Mesenchymal stem cell (in vitro differentiated cells and primary cell): ENCODE data around the gene CEP170.
"Not testable (repeated sequence)": the region's sequence is repeated elsewhere in the genome, so short reads cannot be mapped to it uniquely, and the experiment has no call there.

ENCODE experiments used
- DNase-seq: peaks from one replicate; pipeline ENCODE4 v3.0.0-alpha.2; 2013
- H2AFZ ChIP-seq: one replicate; pipeline ENCODE4 v1.6.1; 2013; ENCODE audit warnings: low read depth, mild to moderate bottlenecking, control low read depth, inconsistent platforms, low read length, moderate library complexity
- H2AK5ac ChIP-seq: 2 replicates; pipeline ENCODE4 v1.6.1; 2013; ENCODE audit warnings: low read length, moderate library complexity, mild to moderate bottlenecking, inconsistent platforms; ENCODE audit not compliant: severe bottlenecking
- H2BK120ac ChIP-seq: one replicate; pipeline ENCODE4 v1.6.1; 2013; ENCODE audit warnings: low read depth, mild to moderate bottlenecking, inconsistent platforms, low read length, moderate library complexity
- H2BK12ac ChIP-seq, 2 experiments: one replicate each; pipeline ENCODE4 v1.6.1; 2013; ENCODE audit warnings: inconsistent platforms in 2 of 2, low read length in 2 of 2, mild to moderate bottlenecking in 2 of 2, moderate library complexity in 2 of 2, control low read depth in 1 of 2
- H2BK15ac ChIP-seq: one replicate; pipeline ENCODE4 v1.6.1; 2013; ENCODE audit warnings: mild to moderate bottlenecking, low read depth, inconsistent platforms; ENCODE audit not compliant: poor library complexity, severe bottlenecking
- H2BK5ac ChIP-seq: 2 replicates; pipeline ENCODE4 v1.6.1; 2013; ENCODE audit warnings: low read depth, mild to moderate bottlenecking, low read length, control low read depth, inconsistent platforms; ENCODE audit not compliant: poor library complexity, severe bottlenecking
- H3K14ac ChIP-seq, 2 experiments: one replicate each; pipeline ENCODE4 v1.6.1; 2013; ENCODE audit warnings: inconsistent platforms in 2 of 2, low read length in 2 of 2, control low read depth in 1 of 2, mild to moderate bottlenecking in 1 of 2, moderate library complexity in 1 of 2
- H3K18ac ChIP-seq, 2 experiments: one replicate each; pipeline ENCODE4 v1.6.1; 2013; ENCODE audit warnings: inconsistent platforms in 2 of 2, low read length in 2 of 2, control low read depth in 1 of 2, low read depth in 1 of 2, mild to moderate bottlenecking in 1 of 2
- H3K23ac ChIP-seq, 2 experiments: one replicate each; pipeline ENCODE4 v1.6.1; 2013; ENCODE audit warnings: inconsistent platforms in 2 of 2, low read length in 2 of 2, mild to moderate bottlenecking in 2 of 2, moderate library complexity in 2 of 2, control low read depth in 1 of 2
- H3K27ac ChIP-seq: 2 replicates; pipeline ENCODE4 v1.5.1; 2013; ENCODE audit warnings: mild to moderate bottlenecking, moderate library complexity, low read length, control low read depth, inconsistent platforms; ENCODE audit not compliant: poor library complexity, severe bottlenecking
- H3K27me3 ChIP-seq, 2 experiments: 2 replicates each; pipeline versions ENCODE4 v1.6.1 to v1.7.0; 2013; ENCODE audit warnings: low read length in 2 of 2, mild to moderate bottlenecking in 2 of 2, moderate library complexity in 2 of 2, control low read depth in 1 of 2, inconsistent platforms in 1 of 2; ENCODE audit not compliant: control insufficient read depth in 1 of 2, insufficient read depth in 1 of 2
- H3K36me3 ChIP-seq, 2 experiments: 2 replicates each; pipeline versions ENCODE4 v1.6.1 to v1.7.0; 2013; ENCODE audit warnings: low read length in 2 of 2, control low read depth in 1 of 2, inconsistent platforms in 1 of 2, low read depth in 1 of 2, mild to moderate bottlenecking in 1 of 2; ENCODE audit not compliant: insufficient read depth in 2 of 2, control insufficient read depth in 1 of 2
- H3K4ac ChIP-seq, 2 experiments: one replicate each; pipeline ENCODE4 v1.6.1; 2013; ENCODE audit warnings: inconsistent platforms in 2 of 2, low read length in 2 of 2, mild to moderate bottlenecking in 2 of 2, moderate library complexity in 2 of 2, control low read depth in 1 of 2, low read depth in 1 of 2
- H3K4me1 ChIP-seq: 2 replicates; pipeline ENCODE4 v1.6.1; 2013; ENCODE audit warnings: low read depth, low read length, control low read depth; ENCODE audit not compliant: control insufficient read depth, insufficient read depth
- H3K4me2 ChIP-seq: 2 replicates; pipeline ENCODE4 v1.6.1; 2013; ENCODE audit warnings: low read length, mild to moderate bottlenecking, inconsistent platforms; ENCODE audit not compliant: poor library complexity, severe bottlenecking
- H3K4me3 ChIP-seq, 2 experiments: 2 replicates each; pipeline versions ENCODE4 v1.5.1 to v1.7.0; 2013; ENCODE audit warnings: low read length in 2 of 2, mild to moderate bottlenecking in 2 of 2, control low read depth in 1 of 2, low read depth in 1 of 2; ENCODE audit not compliant: insufficient read depth in 1 of 2
- H3K79me1 ChIP-seq: replicated peaks from 2 replicates; pipeline ENCODE4 v1.6.1; 2013; ENCODE audit warnings: mild to moderate bottlenecking, control low read depth, low read length, inconsistent platforms; ENCODE audit not compliant: poor library complexity, severe bottlenecking
- H3K9ac ChIP-seq: 2 replicates; pipeline ENCODE4 v1.7.0; 2013; ENCODE audit warnings: mild to moderate bottlenecking, low read length, moderate library complexity
- H3K9me3 ChIP-seq: 2 replicates; pipeline ENCODE4 v1.7.0; 2013; ENCODE audit warnings: mild to moderate bottlenecking, low read length; ENCODE audit not compliant: control insufficient read depth
- H4K8ac ChIP-seq: one replicate; pipeline ENCODE4 v1.6.1; 2013; ENCODE audit warnings: inconsistent platforms, mild to moderate bottlenecking, low read length, moderate library complexity
- H4K91ac ChIP-seq: one replicate; pipeline ENCODE4 v1.6.1; 2013; ENCODE audit warnings: mild to moderate bottlenecking, low read length, inconsistent platforms
- WGBS: methylation state at CpG from one replicate; pipeline ENCODE4 v1.1.7; 2013; ENCODE audit warnings: mixed read lengths; 5-methylcytosine and 5-hydroxymethylcytosine counted together

Gene CEP170

GRCh38 chr1:243197524-243197923 lies 57.6 kb downstream of the CEP170 start:
- H2BK12ac ChIP-seq, H3K4me2 ChIP-seq, H3K4ac ChIP-seq, H2AK5ac ChIP-seq, H3K23ac ChIP-seq, H3K18ac ChIP-seq, H2BK5ac ChIP-seq, H3K79me1 ChIP-seq, H3K4me3 ChIP-seq, H2BK15ac ChIP-seq, H3K9ac ChIP-seq, H3K27me3 ChIP-seq, H3K14ac ChIP-seq, H2BK120ac ChIP-seq, H3K9me3 ChIP-seq, H4K8ac ChIP-seq, H3K4me1 ChIP-seq, DNase-seq, H3K27ac ChIP-seq, H4K91ac ChIP-seq, H2AFZ ChIP-seq: not testable (repeated sequence)
- no CpG with 5 or more reads among the region's 6 CpGs for WGBS
- H3K36me3 ChIP-seq: peaks cover 0 to 43% of the 10 kb centered on the region in 2 experiments

- not testable (repeated sequence) for H2AFZ ChIP-seq, H3K4me1 ChIP-seq, H3K23ac ChIP-seq, H4K8ac ChIP-seq, H3K14ac ChIP-seq, H2BK15ac ChIP-seq, H2BK12ac ChIP-seq, H4K91ac ChIP-seq, H3K9me3 ChIP-seq, H3K4ac ChIP-seq, H3K4me3 ChIP-seq, H2BK120ac ChIP-seq, H2AK5ac ChIP-seq, H3K79me1 ChIP-seq, H3K27me3 ChIP-seq, DNase-seq, H3K4me2 ChIP-seq, H3K18ac ChIP-seq, H3K27ac ChIP-seq, H3K9ac ChIP-seq, H2BK5ac ChIP-seq
- 100% methylated on average over 1 of the region's 2 CpGs for WGBS
- peaks cover 0 to 44% of the 10 kb centered on the region in 2 experiments for H3K36me3 ChIP-seq
Observed at GRCh38 chr1:243193330-243193729, 61.8 kb downstream of the CEP170 start.

GRCh38 chr1:243186201-243186995 lies 68.7 kb downstream of the CEP170 start:
- H3K18ac ChIP-seq, H3K79me1 ChIP-seq, DNase-seq, H3K4me2 ChIP-seq, H2BK12ac ChIP-seq, H3K9ac ChIP-seq, H3K4me3 ChIP-seq, H3K27ac ChIP-seq, H2AK5ac ChIP-seq, H3K14ac ChIP-seq, H2BK5ac ChIP-seq, H4K8ac ChIP-seq, H3K9me3 ChIP-seq, H3K4me1 ChIP-seq, H3K4ac ChIP-seq, H2AFZ ChIP-seq, H3K23ac ChIP-seq, H4K91ac ChIP-seq, H2BK120ac ChIP-seq, H2BK15ac ChIP-seq, H3K27me3 ChIP-seq: not testable (repeated sequence)
- H3K36me3 ChIP-seq: peaks cover 0 to 53% of the 10 kb centered on the region in 2 experiments
- 100% methylated on average over 1 of the region's 8 CpGs for WGBS

- H3K4me1 ChIP-seq, H3K9ac ChIP-seq, H3K9me3 ChIP-seq, H3K4me3 ChIP-seq, H3K27me3 ChIP-seq, H2BK5ac ChIP-seq, H2BK15ac ChIP-seq, DNase-seq, H3K4me2 ChIP-seq, H4K91ac ChIP-seq, H3K27ac ChIP-seq, H2BK12ac ChIP-seq, H3K23ac ChIP-seq, H2AFZ ChIP-seq, H2AK5ac ChIP-seq, H3K18ac ChIP-seq, H3K4ac ChIP-seq, H3K14ac ChIP-seq, H3K79me1 ChIP-seq, H2BK120ac ChIP-seq, H4K8ac ChIP-seq: not testable (repeated sequence)
- WGBS: 95% methylated on average over 7 of the region's 7 CpGs
- H3K36me3 ChIP-seq: peaks cover 0 to 51% of the 10 kb centered on the region in 2 experiments
Observed at GRCh38 chr1:243184787-243185186, 70.3 kb downstream of the CEP170 start.
